DMS79 treated with DMSO at 0.1 percent for 48 hours (cell line): ENCODE results near the gene PHF19.

Experiments
- DNase-seq: peaks from one replicate; lab custom pipeline; 2025; lab: John Stamatoyannopoulos, UW

PHF19 gene

GRCh38 chr9:120853198-120853597 is 23.8 kb downstream of the PHF19 start:
- no peak for DNase-seq

GRCh38 chr9:120852240-120853010 is 24.6 kb downstream of the PHF19 start:
- DNase-seq: no peak

- DNase-seq: no peak
These were observed 25.5 kb downstream of the PHF19 start for GRCh38 chr9:120851449-120851848.

GRCh38 chr9:120850315-120850714 is 26.7 kb downstream of the PHF19 start:
- DNase-seq: no peak

GRCh38 chr9:120846906-120847305 is 30.1 kb downstream of the PHF19 start:
- DNase-seq: no peak

- DNase-seq: no peak
These were observed 30.6 kb downstream of the PHF19 start for GRCh38 chr9:120846251-120846889.

- DNase-seq: no peak
These were observed 31.7 kb downstream of the PHF19 start for GRCh38 chr9:120845255-120845654.

- DNase-seq: peak; percentile 97
These were observed 34.1 kb downstream of the PHF19 start, which contains the start of gene PSMD5 for GRCh38 chr9:120842685-120843485. Gene PSMD5 (minus strand): TSS chr9:120842922. CDS start chr9:120842909, 13 bp downstream.

- peak; percentile 51 for DNase-seq
These were observed 34.9 kb downstream of the PHF19 start for GRCh38 chr9:120841930-120842684.

- no peak for DNase-seq
These were observed 37.8 kb downstream of the PHF19 start for GRCh38 chr9:120839146-120839545.

- DNase-seq: no peak
These were observed 39.1 kb downstream of the PHF19 start for GRCh38 chr9:120837921-120838320.

GRCh38 chr9:120833325-120833724 is 43.7 kb downstream of the PHF19 start:
- DNase-seq: no peak

- no peak for DNase-seq
These were observed 44.2 kb downstream of the PHF19 start for GRCh38 chr9:120832807-120833206.

- no peak for DNase-seq
These were observed 46.1 kb downstream of the PHF19 start for GRCh38 chr9:120830865-120831264.

GRCh38 chr9:120830151-120830550 is 46.8 kb downstream of the PHF19 start:
- DNase-seq: no peak

GRCh38 chr9:120829650-120830049 is 47.3 kb downstream of the PHF19 start:
- no peak for DNase-seq

GRCh38 chr9:120820095-120820494 is 56.9 kb downstream of the PHF19 start:
- no peak for DNase-seq

- DNase-seq: no peak
These were observed 58.4 kb downstream of the PHF19 start for GRCh38 chr9:120818595-120818994.

GRCh38 chr9:120815075-120815474 is 61.9 kb downstream of the PHF19 start:
- DNase-seq: no peak

- DNase-seq: no peak
These were observed 68.1 kb downstream of the PHF19 start for GRCh38 chr9:120808931-120809330.

- DNase-seq: no peak
These were observed 69.2 kb downstream of the PHF19 start for GRCh38 chr9:120807607-120808379.
